Stimulated activated CD8-positive, alpha-beta memory T cell treated with anti-CD3 and anti-CD28 coated beads, Interleukin-15, amount 100 ng/mL, for 1 hour (primary cell): ENCODE results near the gene BBS9.
"Not testable (repeated sequence)": the region's sequence is repeated elsewhere in the genome, so short reads cannot be mapped to it uniquely, and the experiment has no call there.

Source experiments
- DNase-seq: peaks from one replicate; pipeline ENCODE4 v3.0.0-alpha.2; 2020; ENCODE audit warnings: low read depth

The BBS9 gene

GRCh38 chr7:33500703-33501701, 371.6 kb downstream of the BBS9 start:
- DNase-seq = no peak

- DNase-seq = no peak
Measured at GRCh38 chr7:33503014-33503413, 373.6 kb downstream of the BBS9 start.

- DNase-seq = no peak
Measured at GRCh38 chr7:33503736-33504135, 374.4 kb downstream of the BBS9 start.

- no peak for DNase-seq
Measured at GRCh38 chr7:33504266-33504665, 374.9 kb downstream of the BBS9 start.

- DNase-seq = no peak
Measured at GRCh38 chr7:33509206-33509605, 379.8 kb downstream of the BBS9 start.

- no peak for DNase-seq
Measured at GRCh38 chr7:33511778-33512177, 382.4 kb downstream of the BBS9 start.

- no peak for DNase-seq
Measured at GRCh38 chr7:33516568-33516967, 387.2 kb downstream of the BBS9 start.

GRCh38 chr7:33517191-33517590, 387.8 kb downstream of the BBS9 start:
- DNase-seq = no peak

GRCh38 chr7:33527008-33527407, 397.6 kb downstream of the BBS9 start:
- not testable (repeated sequence) for DNase-seq

- DNase-seq = not testable (repeated sequence)
Measured at GRCh38 chr7:33527613-33528012, 398.2 kb downstream of the BBS9 start.

- DNase-seq = no peak
Measured at GRCh38 chr7:33529070-33529469, 399.7 kb downstream of the BBS9 start.

- DNase-seq = no peak
Measured at GRCh38 chr7:33530664-33531063, 401.3 kb downstream of the BBS9 start.

- DNase-seq = no peak
Measured at GRCh38 chr7:33531888-33532287, 402.5 kb downstream of the BBS9 start.

GRCh38 chr7:33534833-33535232, 405.5 kb downstream of the BBS9 start:
- no peak for DNase-seq

- no peak for DNase-seq
Measured at GRCh38 chr7:33535989-33536388, 406.6 kb downstream of the BBS9 start.

- DNase-seq = no peak
Measured at GRCh38 chr7:33536398-33537103, 407.2 kb downstream of the BBS9 start.

- DNase-seq = no peak
Measured at GRCh38 chr7:33537104-33537477, 407.7 kb downstream of the BBS9 start.

GRCh38 chr7:33539198-33539597, 409.8 kb downstream of the BBS9 start:
- no peak for DNase-seq

GRCh38 chr7:33539659-33540400, 410.5 kb downstream of the BBS9 start:
- DNase-seq = no peak

GRCh38 chr7:33547880-33548279, 418.5 kb downstream of the BBS9 start:
- DNase-seq = no peak

- DNase-seq = no peak
Measured at GRCh38 chr7:33550363-33550762, 421.0 kb downstream of the BBS9 start.

GRCh38 chr7:33550979-33551378, 421.6 kb downstream of the BBS9 start:
- DNase-seq = no peak
